GM19193 (cell line): ENCODE results near the gene EMSY.

Experiments used
- POLR2A ChIP-seq: IDR thresholded peaks from 4 replicates; pipeline ENCODE4 v1.6.1; 2011; ENCODE audit not compliant: insufficient read depth, insufficient read length; ENCODE audit errors: extremely low read depth

EMSY gene

DNA sequence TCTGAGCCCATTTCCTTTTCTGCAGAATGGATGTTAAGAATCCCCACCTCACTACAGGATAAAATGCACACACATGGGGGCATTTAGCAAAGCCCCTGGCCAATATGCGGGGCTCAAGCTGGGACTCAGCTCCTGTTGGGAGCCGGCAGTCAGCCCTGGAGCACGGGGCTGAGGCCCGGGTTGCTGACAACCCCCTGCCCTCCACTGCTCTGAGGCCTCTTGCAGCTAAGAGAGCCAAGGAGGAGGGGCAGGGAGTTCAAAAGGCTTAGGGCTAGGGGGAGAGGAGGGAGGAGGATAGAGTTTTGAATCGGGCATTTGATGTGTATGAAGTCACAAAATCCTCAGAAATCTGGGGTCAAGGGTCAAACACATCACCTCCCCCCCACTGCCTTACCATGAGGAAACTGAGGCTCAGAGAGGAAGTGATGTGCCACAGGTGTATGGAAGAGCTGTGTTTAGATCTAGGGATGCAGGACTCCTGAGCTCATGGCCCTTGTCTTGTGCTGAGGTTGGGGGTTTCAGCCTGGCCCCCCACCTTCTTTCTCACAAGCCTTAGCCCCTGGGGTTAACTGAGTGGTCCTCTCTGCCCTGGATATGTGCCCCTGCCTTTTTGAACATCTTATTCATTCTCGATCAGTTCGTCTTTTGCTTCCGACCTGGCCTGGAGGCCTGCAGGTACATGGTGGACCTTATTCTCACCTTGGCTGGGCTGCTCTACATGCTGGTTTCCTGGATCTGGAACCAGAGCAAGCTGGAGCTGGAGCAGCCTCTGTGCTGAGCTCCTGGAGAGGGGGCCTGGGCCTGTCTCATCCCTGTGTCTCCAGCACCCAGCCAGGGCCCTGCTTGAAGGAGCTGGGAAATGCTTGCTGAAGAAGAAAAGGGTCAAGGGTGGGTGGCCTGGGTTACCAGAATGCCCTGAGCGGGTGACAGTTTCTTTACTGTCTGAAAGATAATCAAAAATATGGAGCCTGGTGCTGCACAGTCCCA is 145.4 kb downstream of the EMSY start:
- TF ChIP-seq POLR2A = no peak

DNA sequence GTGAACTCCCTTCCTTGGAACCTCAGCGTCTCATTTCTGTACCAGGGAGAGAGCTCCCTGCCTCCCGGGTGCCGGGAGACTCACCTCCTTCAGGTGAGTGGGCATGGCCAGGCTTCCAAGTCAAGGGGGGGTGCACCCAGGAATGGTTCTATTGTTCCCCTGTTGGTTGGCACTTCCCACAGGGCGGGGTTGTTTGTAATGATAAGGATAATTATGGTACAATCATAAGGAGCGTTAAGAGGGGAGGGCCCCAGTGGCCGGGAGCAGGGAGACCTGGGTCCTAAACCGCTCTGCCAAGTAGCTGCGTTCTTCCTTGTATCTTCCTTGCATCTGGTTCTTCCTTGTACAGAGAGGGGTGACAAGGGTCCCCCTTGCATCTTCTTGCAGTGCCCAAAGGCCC is 146.6 kb downstream of the EMSY start:
- no peak for TF ChIP-seq POLR2A

DNA sequence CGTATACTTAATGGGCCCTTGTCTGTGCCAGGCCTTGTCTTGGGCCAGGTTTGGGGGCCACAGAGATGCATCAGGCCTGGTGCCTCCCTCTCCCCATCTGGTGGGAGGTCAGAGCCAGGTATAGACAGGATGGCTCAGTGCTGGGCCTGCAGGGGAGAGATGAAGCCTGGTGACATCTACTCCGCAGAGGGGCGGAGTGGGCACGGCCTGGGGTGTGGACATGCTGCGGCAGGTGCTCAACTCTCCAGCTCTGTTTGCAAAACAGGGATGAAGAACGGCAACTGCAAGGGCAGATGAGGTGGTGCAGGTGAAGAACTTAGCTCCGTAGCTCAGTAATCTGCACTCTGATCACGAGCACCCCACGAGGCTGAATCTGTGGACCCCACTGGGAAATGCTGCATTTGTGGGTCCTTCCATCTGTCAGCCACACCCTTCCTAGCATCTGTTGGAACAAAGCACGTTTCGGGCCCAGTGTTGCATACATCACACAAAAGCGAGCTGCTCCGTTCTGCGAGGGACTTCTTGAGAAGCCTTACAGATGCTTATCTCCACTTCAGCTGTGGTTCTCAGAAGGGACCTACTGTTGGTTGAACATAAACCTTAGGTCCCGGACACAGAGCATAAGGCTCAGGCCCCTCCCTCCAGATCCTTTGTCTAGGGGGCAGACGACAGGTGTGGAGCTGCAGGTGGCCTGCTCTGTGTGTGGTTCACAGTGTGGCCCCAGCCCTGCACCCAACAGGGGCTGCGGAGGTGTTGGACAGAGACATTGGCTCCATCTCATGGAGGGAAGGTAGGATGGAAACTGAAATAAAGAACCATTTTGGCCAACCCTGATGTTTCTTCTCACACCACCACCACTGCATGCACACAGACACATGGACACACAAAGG is 147.5 kb downstream of the EMSY start:
- no peak for TF ChIP-seq POLR2A

DNA sequence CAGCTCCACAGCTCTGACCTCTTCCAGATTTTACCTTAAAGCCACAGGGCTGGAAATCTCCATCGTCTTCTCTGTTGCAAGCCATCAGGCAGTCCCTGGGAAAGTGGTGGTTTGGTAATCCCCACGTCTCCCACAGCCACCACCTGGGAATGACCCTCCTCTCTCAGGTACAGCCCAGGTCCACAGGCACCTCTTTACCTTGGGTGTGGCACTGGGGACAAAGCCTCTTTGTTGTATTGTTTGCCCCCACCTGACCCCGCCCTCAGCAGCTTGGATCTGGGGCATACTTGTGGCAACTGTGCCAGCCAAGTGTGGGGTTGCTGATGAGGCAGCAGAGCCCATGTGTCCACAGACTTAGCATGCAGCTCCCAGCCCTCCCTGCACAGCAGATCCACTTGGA is 148.1 kb downstream of the EMSY start:
- TF ChIP-seq POLR2A = no peak

DNA sequence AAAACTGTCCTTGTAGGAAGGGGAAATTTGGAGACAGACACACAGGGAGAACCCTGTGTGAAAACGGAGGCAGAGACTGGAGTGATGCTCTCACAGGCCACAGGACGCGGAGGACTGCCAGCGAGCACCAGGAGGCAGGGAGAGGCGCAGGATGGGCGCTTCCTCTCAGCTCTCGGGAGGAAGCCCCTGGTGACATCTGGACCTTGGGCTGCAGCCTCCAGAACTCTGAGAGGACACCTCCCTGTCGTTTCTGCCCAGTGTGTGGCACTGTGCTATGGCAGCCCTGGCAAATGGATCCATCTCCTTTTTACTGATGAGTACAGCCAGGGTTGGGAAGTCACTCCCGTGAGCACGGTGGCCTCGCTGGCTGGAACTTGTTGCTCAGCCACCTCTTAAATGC is 151.8 kb downstream of the EMSY start:
- no peak for TF ChIP-seq POLR2A

DNA sequence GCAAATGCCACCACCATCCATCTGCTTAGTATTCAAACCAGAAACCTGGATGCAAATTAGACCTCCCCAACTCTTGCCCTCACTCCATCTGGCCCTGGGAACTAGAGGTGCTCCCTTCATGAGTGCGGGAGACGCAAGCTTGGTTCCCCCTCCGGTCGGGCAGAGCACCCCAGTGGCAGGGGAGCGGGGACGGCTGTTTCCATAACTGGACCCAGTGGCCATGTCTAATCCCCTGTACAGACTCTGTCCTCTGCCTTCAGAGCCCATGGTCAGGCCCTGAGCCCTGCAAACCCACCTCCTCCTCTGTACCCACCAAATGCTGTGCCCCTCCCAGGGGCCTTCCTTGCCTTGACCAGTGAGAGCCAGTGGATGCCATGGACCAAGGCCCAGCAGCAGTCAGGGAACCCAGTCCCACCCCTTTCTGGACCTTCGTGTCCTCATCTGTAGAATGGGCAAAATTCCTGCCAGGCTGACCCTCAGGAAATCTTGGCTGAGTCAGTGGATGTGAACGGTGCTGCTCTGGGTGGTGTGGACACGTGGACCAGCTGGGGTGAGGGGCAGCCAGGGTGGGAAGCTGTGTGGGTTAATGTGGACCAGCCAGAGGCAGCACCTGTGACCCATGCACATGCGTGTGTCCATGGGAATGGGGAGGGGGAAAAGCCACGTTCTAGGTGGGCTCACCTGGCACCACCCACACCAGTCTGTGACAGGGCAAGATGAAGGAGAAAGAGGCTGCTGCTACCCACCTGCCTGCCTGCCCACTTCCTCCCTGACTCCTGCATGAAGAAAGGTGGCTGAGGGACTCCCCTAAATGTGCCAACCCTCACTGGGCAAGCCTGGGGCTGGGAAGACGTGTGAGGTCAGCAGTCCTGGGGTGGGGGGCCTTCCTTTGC is 153.0 kb downstream of the EMSY start:
- TF ChIP-seq POLR2A = no peak

DNA sequence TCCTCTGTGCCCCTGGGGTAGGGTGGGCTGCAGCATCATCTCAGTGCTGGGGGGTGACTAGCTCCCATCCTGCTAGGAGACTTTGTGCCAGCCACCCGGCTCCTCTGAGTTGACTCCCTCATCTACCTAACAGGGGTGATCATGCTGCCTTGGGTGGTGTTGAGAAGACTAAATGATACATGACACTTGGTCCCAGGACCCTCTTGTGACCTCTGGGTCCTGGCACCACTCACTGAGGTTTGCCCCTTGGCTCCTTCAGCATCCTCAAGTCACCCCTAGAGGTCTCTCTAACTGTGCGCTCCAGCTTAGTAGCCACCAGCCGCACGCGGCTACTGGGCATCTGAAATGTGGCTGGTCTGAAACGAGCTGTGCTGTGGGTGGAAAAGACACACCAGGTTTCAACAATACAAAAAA is 153.6 kb downstream of the EMSY start:
- no peak for TF ChIP-seq POLR2A

DNA sequence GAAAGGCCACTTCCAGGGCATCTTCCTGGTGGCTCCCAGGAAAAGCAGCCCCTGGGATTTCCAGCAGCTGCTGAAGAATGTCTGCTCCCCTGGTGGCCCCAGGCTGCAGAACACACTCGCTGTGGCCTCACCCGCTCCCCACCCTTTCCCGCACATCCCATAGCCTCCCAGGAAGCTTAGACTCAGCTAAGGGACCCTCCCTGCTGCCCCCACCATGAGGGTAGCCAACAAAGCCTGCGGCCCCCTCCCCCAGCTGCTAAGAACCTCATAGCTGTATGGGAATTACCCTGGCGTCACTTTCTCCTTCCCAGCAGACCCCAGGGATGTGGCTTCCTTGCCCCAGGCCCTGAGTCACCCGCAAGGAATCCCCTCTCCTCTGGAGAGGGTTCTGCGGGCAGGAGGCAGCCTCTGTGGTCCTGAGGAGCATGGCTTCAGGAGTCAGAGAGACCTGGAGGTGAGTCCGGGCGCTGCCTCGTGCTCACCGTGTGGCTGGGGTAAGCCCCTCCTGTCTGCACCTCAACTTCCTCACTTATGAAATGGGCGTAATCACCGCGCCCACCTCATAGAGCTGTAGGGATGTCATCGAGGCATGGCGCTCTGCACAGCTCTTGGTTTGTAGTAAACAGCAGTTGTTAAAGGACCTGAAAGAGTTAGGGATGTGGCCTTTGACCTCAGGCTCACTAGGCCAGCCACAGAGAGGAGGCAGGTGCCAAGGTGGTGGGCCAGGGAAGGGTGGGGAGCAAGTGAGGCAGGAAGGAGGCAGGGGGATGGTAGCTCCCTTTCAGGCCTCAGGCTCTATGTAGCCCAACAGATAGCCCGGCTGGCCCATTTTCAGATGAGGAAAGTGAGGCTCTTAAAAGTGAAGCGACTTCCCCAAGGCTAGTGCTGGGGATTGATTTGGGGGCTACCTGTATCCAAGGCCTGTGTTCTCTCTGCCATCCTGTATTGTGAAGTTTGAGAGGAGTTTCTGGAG is 154.5 kb downstream of the EMSY start:
- no peak for TF ChIP-seq POLR2A

DNA sequence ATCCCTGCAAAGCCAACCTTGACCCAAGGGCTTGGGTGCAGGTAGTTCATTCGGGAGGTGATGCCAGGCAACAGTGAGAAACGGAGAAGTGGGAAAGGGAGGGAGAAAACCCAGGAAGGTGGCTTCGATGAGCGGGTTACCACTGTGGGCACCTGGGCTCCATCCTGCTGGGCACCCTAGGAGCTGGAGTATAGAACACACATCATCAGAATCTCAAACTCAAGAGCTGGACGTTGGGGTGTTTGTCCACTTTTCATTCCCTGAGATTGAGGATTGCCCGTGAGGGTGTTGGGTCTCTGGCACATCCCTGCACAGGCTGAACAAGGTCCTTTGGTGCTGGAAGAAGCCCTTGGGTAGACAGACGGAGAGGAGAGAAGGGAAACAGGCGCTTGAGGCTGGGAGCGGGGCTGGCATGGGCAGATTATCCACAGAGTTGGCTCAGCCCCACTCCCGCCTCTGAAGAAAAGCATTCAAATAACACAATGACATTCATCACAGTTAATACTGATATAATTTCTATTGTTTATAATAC is 155.4 kb downstream of the EMSY start:
- TF ChIP-seq POLR2A = no peak

DNA sequence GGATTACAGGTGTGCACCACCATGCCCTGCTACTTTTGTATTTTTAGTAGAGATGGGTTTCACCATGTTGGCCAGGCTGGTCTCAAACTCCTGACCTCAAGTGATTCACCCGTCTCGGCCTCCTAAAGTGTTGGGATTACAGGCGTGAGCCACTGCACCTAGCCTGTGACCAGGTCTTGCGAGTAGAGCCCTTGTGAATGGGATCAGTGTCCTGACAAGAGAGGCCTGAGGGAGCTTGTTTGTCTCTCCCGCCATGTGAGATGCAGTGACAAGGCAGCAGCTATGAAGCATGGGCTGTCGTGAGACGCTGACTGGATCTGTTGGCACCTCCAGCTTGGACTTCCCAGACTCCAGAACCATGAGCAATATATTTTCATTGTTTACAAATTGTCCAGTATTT is 156.5 kb downstream of the EMSY start:
- no peak for TF ChIP-seq POLR2A

DNA sequence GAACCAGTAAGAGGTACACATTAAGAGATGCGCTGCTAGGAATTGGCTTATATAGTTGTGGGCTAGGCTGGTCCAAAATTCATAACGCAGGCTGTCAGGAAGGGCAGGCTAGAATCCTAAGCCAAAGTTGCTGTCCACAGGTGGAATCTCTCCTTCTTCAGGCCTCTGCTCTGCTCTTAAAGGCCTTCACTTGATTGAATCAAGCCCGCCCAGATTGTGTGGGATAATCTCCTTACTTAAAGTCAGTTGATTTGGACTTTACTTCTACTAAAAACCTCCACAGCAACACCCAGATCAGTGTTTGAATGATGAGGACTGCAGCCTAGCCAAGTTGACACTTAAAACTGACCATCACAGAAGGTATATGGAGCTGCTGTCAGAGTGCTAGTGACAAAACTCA is 156.9 kb downstream of the EMSY start:
- TF ChIP-seq POLR2A = no peak

DNA sequence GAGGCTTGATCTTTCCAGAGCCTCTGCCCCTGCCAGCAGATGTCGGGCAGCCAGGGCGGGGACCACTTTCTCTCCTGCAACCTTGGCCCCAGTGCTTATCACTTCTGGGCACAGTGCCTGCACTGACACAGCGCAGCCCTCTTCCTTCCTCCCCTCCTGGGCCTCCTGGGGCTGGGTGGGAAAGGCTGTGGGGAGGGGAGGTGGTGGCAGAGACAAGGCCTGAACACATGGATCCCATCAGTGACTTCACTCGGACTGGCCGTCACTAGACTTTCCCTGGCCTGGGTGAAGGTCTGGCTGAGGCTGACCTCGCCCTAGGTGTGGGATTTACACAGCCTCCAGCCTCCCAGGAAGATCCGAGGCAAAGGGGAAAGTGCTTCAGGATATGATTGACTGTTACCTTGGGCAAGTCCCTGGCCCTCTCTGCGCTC is 157.6 kb downstream of the EMSY start:
- no peak for TF ChIP-seq POLR2A
